ENCODE results near the gene UBE2F.
"Not testable (repeated sequence)": the region's sequence is repeated elsewhere in the genome, so short reads cannot be mapped to it uniquely, and the experiment has no call there.

Gene UBE2F

GRCh38 chr2:238023608-238024007 lies 56.8 kb downstream of the UBE2F start:
- no peak for DNase-seq

GRCh38 chr2:238024986-238025385 lies 58.2 kb downstream of the UBE2F start:
- no peak for DNase-seq

DNA sequence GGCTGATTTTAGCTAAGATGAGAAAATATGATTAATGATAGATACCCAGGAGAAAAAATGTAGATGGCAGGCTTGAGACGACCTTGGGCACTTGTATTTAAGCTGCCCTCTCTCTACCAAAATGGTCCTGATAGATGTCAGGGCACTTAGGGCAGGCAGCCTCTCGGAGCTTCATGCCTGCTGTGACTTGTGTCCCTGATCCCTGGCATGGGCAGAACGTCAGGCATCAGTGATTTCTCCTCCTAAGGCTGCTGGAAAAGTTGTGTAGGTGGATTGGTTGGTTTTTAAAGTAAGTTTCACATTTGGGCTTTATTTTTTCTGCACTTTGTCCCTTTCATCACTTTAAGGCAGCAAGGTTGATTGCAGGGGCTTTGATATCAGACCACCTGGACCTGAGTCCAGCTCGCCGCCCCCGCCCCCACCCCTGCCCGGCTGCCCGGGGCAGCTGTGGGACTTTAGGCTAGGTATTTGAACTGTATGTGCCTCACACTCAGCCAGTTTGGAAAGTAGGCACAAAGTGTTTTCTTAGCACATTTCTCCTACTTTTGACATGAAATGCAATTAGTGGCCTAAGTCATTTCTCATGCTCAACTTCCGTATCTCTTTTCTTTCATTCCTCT lies 59.0 kb downstream of the UBE2F start:
- DNase-seq, result no peak

GRCh38 chr2:238027058-238027457 lies 60.2 kb downstream of the UBE2F start:
- no peak for DNase-seq

- DNase-seq, result no peak
Measured at GRCh38 chr2:238027591-238028415, 61.0 kb downstream of the UBE2F start.

DNA sequence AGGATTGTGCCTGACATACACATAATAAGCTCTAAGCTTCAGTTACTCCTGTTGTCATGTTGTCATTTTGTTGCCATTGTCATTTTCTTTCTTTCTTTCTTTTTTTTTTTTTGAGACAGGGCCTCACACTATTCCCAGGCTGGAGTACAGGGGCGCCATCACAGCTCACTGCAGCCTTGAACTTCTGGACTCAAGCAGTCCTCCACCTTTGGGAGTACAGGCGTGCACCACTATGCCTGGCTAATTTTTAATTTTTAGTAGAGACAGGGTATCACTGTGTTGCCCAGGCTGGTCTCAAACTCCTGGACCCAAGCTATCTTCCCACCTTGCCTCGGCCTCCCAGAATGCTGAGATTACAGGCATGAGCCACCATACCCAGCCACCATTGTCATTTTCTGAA lies 63.0 kb downstream of the UBE2F start:
- DNase-seq, result no peak

GRCh38 chr2:238030422-238031155 lies 63.8 kb downstream of the UBE2F start:
- no peak for DNase-seq

GRCh38 chr2:238031751-238032150 lies 64.9 kb downstream of the UBE2F start:
- no peak for DNase-seq

- no peak for DNase-seq
Measured at GRCh38 chr2:238032755-238033337, 66.0 kb downstream of the UBE2F start.

DNA sequence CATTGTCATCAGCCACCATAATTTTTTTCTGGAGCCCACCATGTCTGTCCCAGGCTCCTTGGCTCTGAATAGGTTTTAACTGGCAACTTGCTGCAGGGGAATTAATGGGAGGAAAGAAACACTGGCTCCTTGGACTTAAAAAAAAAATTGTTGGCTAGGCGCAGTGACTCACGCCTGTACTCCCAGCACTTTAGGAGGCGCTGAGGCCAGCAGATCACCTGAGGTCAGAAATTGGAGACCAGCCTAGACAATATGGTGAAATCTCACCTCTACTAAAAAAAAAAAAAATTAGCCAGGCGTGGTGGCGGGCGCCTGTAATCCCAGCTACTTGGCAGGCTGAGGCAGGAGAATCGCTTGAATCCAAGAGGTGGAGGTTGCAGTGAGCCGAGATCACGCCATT lies 67.2 kb downstream of the UBE2F start:
- not testable (repeated sequence) for DNase-seq

- DNase-seq, result no peak
Measured at GRCh38 chr2:238038203-238038602, 71.4 kb downstream of the UBE2F start.

DNA sequence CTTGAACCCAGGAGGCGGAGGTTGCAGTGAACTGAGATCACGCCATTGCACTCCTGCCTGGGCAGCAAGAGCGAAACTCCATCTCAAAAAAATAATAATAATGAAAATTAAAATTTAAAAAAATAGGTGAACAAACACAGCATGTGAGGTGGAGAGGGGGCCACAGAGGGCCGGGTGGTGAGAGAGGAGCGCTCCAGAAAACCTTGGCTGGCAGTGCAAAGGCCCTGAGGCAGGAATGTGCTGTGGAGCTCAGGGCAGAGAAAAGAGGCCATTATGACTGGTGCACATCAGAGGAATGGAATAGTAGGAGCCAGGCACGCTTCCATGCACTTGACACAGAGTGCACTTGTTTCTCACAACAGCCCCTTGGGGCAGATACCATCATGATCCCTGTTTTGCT lies 72.3 kb downstream of the UBE2F start:
- DNase-seq, result no peak

GRCh38 chr2:238039985-238040384 lies 73.2 kb downstream of the UBE2F start:
- no peak for DNase-seq

DNA sequence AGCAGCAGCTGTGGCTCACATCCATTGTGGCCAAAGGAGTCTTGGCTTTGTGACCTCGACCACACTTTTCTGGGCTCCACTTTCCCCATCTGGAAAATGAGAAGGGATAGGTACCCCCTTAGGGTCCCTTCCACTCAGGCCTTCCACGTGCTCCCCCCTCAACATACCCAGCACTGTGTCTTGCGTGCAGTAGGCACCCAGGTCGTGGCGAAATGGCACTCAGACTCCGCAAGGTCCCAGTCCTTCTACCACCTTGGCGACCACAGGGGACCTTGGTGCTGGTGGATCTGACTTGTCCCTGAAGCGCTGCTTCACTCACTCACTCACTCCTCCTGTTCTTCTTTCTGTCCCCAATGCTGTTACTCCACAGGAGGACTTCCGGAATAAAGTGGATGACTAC lies 74.1 kb downstream of the UBE2F start:
- no peak for DNase-seq

DNA sequence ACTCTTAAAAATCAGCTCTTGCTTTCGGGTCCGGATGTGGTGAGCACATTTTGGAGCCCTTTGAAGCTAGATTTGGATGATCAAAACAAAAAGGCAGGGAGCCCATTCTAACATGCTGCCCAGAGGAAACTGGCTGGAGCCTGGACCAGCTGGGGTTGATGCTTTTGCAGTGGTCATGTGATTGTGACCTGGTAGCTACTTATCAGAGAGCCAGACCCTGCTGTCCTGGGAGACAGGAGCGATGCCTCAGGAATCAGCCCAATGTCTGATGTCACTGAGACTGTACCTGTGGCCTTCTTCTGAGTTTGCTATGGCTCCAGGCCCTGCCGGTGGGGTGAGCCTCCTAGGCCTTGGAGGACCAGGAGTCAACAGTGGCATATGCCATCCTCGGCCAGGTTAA lies 75.3 kb downstream of the UBE2F start:
- DNase-seq, result no peak

DNA sequence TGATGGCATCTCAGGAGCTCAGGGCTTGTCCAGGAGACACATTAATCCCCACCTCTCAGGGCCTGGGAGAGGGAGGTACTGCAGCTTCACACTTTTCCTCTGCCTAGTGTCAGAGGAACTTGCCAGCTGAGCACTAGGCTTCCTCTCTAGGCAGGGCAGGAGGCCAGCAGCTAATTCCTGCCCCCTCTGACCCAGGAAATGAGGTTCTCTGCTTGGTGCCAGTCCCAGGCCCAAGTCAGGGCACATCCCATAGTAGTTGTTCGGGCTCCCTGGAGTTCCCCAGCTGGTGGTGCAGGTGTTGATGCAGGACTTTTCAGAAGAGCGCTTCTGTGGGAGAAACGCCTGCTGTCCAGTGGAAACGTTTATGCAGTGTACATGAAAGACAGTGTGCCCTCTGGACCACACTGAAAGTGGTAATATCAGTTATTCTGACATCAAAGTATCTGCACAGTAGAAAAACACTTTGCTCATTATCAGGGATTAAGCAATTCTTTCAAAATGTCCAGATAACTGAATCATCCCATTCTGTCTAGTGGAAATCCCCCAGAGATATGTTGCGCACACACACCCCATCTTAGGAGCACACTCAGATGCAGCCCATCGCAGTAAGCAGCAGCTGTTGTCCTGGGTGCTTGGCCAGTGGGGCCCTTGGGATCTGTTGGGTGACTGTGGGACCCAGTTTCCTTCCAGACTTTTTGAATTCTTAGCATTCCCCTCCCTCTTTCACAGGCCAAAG lies 76.2 kb downstream of the UBE2F start:
- DNase-seq, result no peak

- DNase-seq, result no peak
Measured at GRCh38 chr2:238043851-238044250, 77.0 kb downstream of the UBE2F start.

DNA sequence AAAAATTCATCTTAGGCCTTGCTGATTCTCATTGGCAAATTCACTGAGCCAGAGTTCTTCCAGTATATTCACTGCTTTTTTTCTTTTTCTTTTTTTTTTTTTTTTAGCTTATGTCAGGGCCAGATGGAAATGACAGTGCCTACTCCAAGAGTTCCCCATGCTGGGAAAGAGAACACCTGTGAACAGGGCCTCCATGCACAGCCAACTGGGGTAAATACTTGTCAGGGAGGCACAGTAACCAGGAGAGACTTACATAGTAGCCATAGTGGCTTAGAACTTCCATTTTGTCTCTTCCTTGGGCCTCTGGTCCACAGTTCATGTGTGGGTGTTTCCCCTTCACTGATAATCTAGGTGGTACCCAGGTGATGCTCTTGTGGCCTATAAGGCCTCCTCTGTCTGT lies 78.8 kb downstream of the UBE2F start:
- DNase-seq, result no peak

DNA sequence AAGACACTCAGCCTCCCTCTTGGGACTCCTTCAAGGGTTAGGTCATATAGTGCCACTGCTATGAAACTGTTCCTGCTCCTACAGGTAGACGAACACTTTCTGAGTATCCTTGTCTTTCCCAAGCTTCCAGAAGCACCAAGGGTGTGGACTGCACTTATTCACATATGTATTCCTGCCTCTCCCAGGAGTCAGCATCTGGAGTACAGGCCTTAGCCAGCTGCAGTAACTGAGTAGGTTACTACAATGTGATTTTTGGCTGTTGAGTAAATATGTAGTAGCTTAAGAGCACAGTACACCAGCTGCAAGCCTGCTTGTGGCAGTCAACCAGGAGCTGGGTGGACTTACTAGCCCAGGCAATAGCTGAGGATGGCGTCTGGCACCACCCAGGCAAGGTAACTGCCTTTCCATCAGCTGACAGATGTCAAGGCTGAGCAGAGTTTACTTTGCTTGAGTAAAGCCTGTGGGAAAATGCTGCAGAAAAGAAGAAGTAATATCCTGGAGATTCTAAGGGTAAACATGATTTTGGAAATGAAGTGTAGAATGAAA lies 80.0 kb downstream of the UBE2F start:
- DNase-seq, result no peak

GRCh38 chr2:238053191-238053776 lies 86.5 kb downstream of the UBE2F start:
- DNase-seq, result no peak

GRCh38 chr2:238055841-238056240 lies 89.0 kb downstream of the UBE2F start:
- no peak for DNase-seq
